ENCODE results near the gene KMT2B. TPM values are rescaled to one million over a fixed set of nuclear protein-coding genes. Genes with fewer than 3 reads are reported as not detected.

Gene KMT2B
- total and polyA plus RNA-seq, 2 of the 8 experiments (the other 6 are each of a cell fraction or from before 2014, with no cell fraction given): 26.7 to 38.6 TPM

GRCh38 chr19:35729763-35730162, 12.0 kb downstream of the KMT2B start:
- no peaks in the 10 kb centered on the region for H3K27me3 ChIP-seq (replicated peaks in 1 of 4; ENCODE audit: control insufficient read depth in 3 of 4, extremely low read depth in 1 of 4, insufficient read depth in 3 of 4, low read length in 3 of 4)
- H3K4me1 ChIP-seq (replicated peaks in 1 of 4; ENCODE audit: control insufficient read depth in 3 of 4, insufficient read depth in 4 of 4, low read length in 3 of 4): no peaks in the 10 kb centered on the region
- H3K18ac ChIP-seq (ENCODE audit: extremely low read depth, low read length): no peak overlapping the region
- no peak overlapping the region for H4K91ac ChIP-seq (replicated peaks; ENCODE audit: insufficient read length, low read length)
- H3K4me2 ChIP-seq (ENCODE audit: insufficient read depth in 1 of 2, low read depth in 2 of 2, low read length in 2 of 2): no peak overlapping the region
- H3K56ac ChIP-seq (replicated peaks; ENCODE audit: insufficient read length, low read depth, low read length): no peak overlapping the region
- no peaks in the 10 kb centered on the region for H3K79me1 ChIP-seq (ENCODE audit: low read depth, low read length)
- H3K14ac ChIP-seq (ENCODE audit: insufficient read length): no peak overlapping the region
- no peaks in the 10 kb centered on the region for H3K23me2 ChIP-seq (ENCODE audit: low read depth, low read length)
- ChIA-PET CTCF (ENCODE audit: partially characterized antibody) (interaction anchor here (0.5 to 11.8 kb wide), 4 partner anchors 8 to 232 kb away, joined by 3 to 80 read pairs (median 3); partner anchors contain the start of gene IGFLR1), POLR2A (ENCODE audit: partially characterized antibody) (interaction anchor here (1.0 to 3.4 kb wide), 2 partner anchors 10 to 11 kb away, joined by 4 to 14 read pairs; no protein-coding TSS in a partner anchor)
- no peak overlapping the region for H2AFZ ChIP-seq (ENCODE audit: low read length)
- no peak overlapping the region for H3K4ac ChIP-seq (replicated peaks; ENCODE audit: insufficient read length, low read depth, low read length)
- no peak overlapping the region for H2BK12ac ChIP-seq (ENCODE audit: low read depth, low read length)
- 83% methylated on average over 7 of the region's 11 CpGs; no CpG with 5 or more reads in 1 of the 2 experiments for WGBS, 2 experiments (ENCODE audit: extremely low coverage in 1 of 2, insufficient coverage in 1 of 2, insufficient read length in 1 of 2, insufficient replicate concordance in 2 of 2, low coverage in 1 of 2, low lambda C conversion rate in 2 of 2, missing lambda C conversion rate in 1 of 2)
- no peak overlapping the region for H4K8ac ChIP-seq (ENCODE audit: extremely low read depth, insufficient read depth, low read length)
- no peaks in the 10 kb centered on the region for H3K9me3 ChIP-seq (ENCODE audit: insufficient read depth in 2 of 2, low read depth in 1 of 2, low read length in 1 of 2)
- H3K79me2 ChIP-seq (ENCODE audit: control insufficient read depth in 1 of 2, insufficient read depth in 2 of 2, low read length in 2 of 2): no peaks in the 10 kb centered on the region
- no peak overlapping the region for H2AK5ac ChIP-seq (ENCODE audit: low read depth, low read length)
- H3K27ac ChIP-seq (ENCODE audit: low read depth, low read length): no peak overlapping the region
- H3K23ac ChIP-seq (ENCODE audit: insufficient read length): no peak overlapping the region
- H2BK15ac ChIP-seq (ENCODE audit: low read length): no peak overlapping the region
- DNase-seq (ENCODE audit: low read depth in 1 of 2, low spot score in 2 of 2) (no peak), FAIRE-seq (no peak)
- H3K4me3 ChIP-seq (ENCODE audit: extremely low read depth in 1 of 4, insufficient read depth in 2 of 4, low read depth in 3 of 4, low read length in 4 of 4): no peak overlapping the region
- no peak for TF ChIP-seq NANOG (IDR thresholded peaks at IDR 0.05; ENCODE audit: insufficient read depth, low read depth, low read length, poor library complexity, severe bottlenecking)
- no peak for TF ChIP-seq TBP (IDR thresholded peaks at IDR 0.05; ENCODE audit: low read depth, low read length)
- TF ChIP-seq CBX5 (IDR thresholded peaks at IDR 0.05; ENCODE audit: low read depth, low read length): no peak
- no peak for TF ChIP-seq RAD21 (IDR thresholded peaks at IDR 0.05 in 1 of 2, conservative IDR thresholded peaks at IDR 0.05 in 1 of 2; ENCODE audit: low read depth in 2 of 2, low read length in 2 of 2)
- no peak for TF ChIP-seq PHF8 (conservative IDR thresholded peaks at IDR 0.05; ENCODE audit: low read depth, low read length)
- TF ChIP-seq ATF2 (IDR thresholded peaks at IDR 0.05; ENCODE audit: low read length): no peak
- TF ChIP-seq SAP30 (IDR thresholded peaks at IDR 0.05; ENCODE audit: insufficient read depth, insufficient replicate concordance, low read length): no peak
- no peak for TF ChIP-seq GABPA (IDR thresholded peaks at IDR 0.05; ENCODE audit: borderline replicate concordance, insufficient read depth, low read length)
- TF ChIP-seq E2F6 (IDR thresholded peaks at IDR 0.05): no peak
- no peak for TF ChIP-seq NRF1 (IDR thresholded peaks at IDR 0.05; ENCODE audit: low read depth, low read length)
- H3K9ac ChIP-seq (replicated peaks in 1 of 4; ENCODE audit: extremely low read depth in 1 of 4, low read depth in 3 of 4, low read length in 3 of 4): no peak overlapping the region
- no peak overlapping the region for H2BK120ac ChIP-seq (replicated peaks; ENCODE audit: low read depth, low read length)
- H4K5ac ChIP-seq (ENCODE audit: insufficient read length, low read depth, low read length): no peak overlapping the region
- H4K20me1 ChIP-seq (replicated peaks in 1 of 2; ENCODE audit: control insufficient read depth in 1 of 2, insufficient read depth in 2 of 2, low read length in 2 of 2): peaks cover 12 to 24% of the 10 kb centered on the region in 2 experiments
- peaks cover 33 to 73% (median 69%) of the 10 kb centered on the region in 4 experiments for H3K36me3 ChIP-seq (ENCODE audit: control insufficient read depth in 2 of 4, insufficient read depth in 4 of 4, low read length in 3 of 4)
- H2BK5ac ChIP-seq (ENCODE audit: low read depth, low read length): no peak overlapping the region
- no peak overlapping the region for H2BK20ac ChIP-seq (ENCODE audit: low read length)

All from H1 (cell line).